ENCODE measurements around the gene MADCAM1.

The MADCAM1 gene

DNA sequence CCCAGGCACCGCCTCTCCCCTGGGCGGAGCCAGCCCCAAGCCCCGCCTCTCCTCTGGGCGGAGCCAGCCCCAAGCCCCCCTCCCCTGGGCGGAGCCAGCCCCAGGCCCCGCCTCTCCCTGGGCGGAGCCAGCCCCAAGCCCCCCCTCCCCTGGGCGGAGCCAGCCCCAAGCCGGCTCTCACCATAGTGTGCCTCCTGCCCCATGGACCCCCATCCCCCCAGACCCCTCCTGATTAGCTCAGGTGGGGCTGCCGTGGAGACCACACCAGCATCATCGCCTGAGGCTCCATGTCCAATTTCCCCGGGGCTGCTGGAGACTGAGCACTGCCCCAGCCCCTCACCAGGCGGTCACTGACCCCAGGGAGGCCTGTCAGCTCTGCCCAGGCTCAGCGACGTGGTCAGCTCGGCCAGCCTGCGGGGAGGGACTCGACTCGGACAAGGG is 4.2 kb upstream of the MADCAM1 start:
- no peak overlapping the region for H3K9ac ChIP-seq (ENCODE audit: low read length)
- WGBS: 67% methylated on average over 12 of the region's 19 CpGs
- no peak overlapping the region for H3K18ac ChIP-seq (ENCODE audit: low read depth in 1 of 2, low read length in 2 of 2)
- H3K4me3 ChIP-seq (ENCODE audit: insufficient read depth in 1 of 2, low read depth in 1 of 2, low read length in 2 of 2): no peak overlapping the region
- peak; percentile 28 for DNase-seq
- no peak overlapping the region for H3K14ac ChIP-seq (ENCODE audit: low read length in 2 of 2)
- H2BK15ac ChIP-seq (ENCODE audit: low read depth, poor library complexity, severe bottlenecking): no peak overlapping the region
- H2AK5ac ChIP-seq (ENCODE audit: low read length, severe bottlenecking): no peak overlapping the region
- peaks cover 3% of the 10 kb centered on the region for H3K79me1 ChIP-seq (replicated peaks; ENCODE audit: low read length, poor library complexity, severe bottlenecking)
- H3K27me3 ChIP-seq (ENCODE audit: control insufficient read depth in 1 of 2, insufficient read depth in 1 of 2, low read length in 2 of 2): peaks cover 0 to 7% of the 10 kb centered on the region in 2 experiments
- no peak overlapping the region for H3K4ac ChIP-seq (ENCODE audit: low read depth in 1 of 2, low read length in 2 of 2)
- peaks cover 10% of the 10 kb centered on the region for H3K4me1 ChIP-seq (ENCODE audit: control insufficient read depth, insufficient read depth, low read depth, low read length)
- H2BK120ac ChIP-seq (ENCODE audit: low read depth, low read length): no peak overlapping the region
- H3K27ac ChIP-seq (ENCODE audit: low read length, poor library complexity, severe bottlenecking): no peak overlapping the region
- no peaks in the 10 kb centered on the region for H3K9me3 ChIP-seq (ENCODE audit: control insufficient read depth, low read length)
- no peak overlapping the region for H4K91ac ChIP-seq (ENCODE audit: low read length)
- H2AFZ ChIP-seq (ENCODE audit: low read depth, low read length): no peak overlapping the region
- H4K8ac ChIP-seq (ENCODE audit: low read length): no peak overlapping the region
- no peak overlapping the region for H3K23ac ChIP-seq (ENCODE audit: low read length in 2 of 2)
- no peak overlapping the region for H2BK12ac ChIP-seq (ENCODE audit: low read length in 2 of 2)
- H3K4me2 ChIP-seq (ENCODE audit: low read length, poor library complexity, severe bottlenecking): no peak overlapping the region
- H2BK5ac ChIP-seq (ENCODE audit: low read depth, low read length, poor library complexity, severe bottlenecking): no peak overlapping the region
- peaks cover 0 to 3% of the 10 kb centered on the region in 2 experiments for H3K36me3 ChIP-seq (ENCODE audit: control insufficient read depth in 1 of 2, insufficient read depth in 2 of 2, low read depth in 1 of 2, low read length in 2 of 2)

DNA sequence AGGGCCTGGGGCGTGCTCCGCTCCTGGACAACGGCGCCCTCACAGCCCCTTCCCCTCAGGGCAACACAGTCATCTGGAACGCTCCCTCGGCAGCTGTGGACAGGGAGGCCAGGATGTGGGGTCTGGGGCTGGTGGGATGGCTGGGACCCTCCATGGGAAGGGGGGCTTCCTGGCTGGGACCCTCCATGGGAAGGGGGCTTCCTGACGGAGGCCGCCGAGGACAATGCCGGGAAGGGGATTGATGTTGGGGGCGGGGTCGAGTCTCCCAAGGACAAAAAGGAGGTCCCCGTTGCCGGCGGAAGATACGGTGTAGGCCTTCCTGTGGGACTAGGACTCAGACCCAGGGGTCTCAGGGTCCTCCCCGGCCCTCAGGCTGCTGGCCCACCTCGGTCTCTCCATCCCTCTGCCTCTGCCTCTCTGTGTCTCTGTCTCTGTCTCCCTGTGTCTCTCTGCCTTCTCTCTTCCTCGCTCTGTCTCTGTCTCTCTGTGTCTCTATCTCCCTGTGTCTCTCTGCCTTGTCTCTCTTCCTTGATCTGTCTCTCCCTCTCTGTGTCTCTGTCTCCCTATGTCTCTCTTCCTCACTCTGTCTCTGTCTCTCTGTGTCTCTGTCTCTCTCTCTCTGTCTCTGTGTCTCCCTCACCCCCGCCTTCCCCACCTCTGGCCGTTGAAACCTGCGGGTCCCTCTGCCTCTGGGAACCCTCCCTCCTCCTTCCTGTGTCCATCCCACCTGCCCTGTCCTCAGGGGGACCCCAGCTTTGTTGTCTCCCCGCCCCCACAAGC is 2.7 kb upstream of the MADCAM1 start:
- Histone ChIP-seq H3K4me3 (ENCODE audit: insufficient read depth in 1 of 2, low read depth in 1 of 2, low read length in 2 of 2) (no peak overlapping the region), H3K14ac (ENCODE audit: low read length in 2 of 2) (no peak overlapping the region), H3K36me3 (ENCODE audit: control insufficient read depth in 1 of 2, insufficient read depth in 2 of 2, low read depth in 1 of 2, low read length in 2 of 2) (peaks cover 0 to 3% of the 10 kb centered on the region in 2 experiments), H3K27ac (ENCODE audit: low read length, poor library complexity, severe bottlenecking) (no peak overlapping the region), H2AFZ (ENCODE audit: low read depth, low read length) (no peak overlapping the region), H3K9me3 (ENCODE audit: control insufficient read depth, low read length) (no peaks in the 10 kb centered on the region), H3K9ac (ENCODE audit: low read length) (no peak overlapping the region), H3K4me2 (ENCODE audit: low read length, poor library complexity, severe bottlenecking) (no peak overlapping the region), H2BK5ac (ENCODE audit: low read depth, low read length, poor library complexity, severe bottlenecking) (no peak overlapping the region), H3K27me3 (ENCODE audit: control insufficient read depth in 1 of 2, insufficient read depth in 1 of 2, low read length in 2 of 2) (peaks cover 10 to 14% of the 10 kb centered on the region in 2 experiments), H2AK5ac (ENCODE audit: low read length, severe bottlenecking) (no peak overlapping the region), H3K4ac (ENCODE audit: low read depth in 1 of 2, low read length in 2 of 2) (no peak overlapping the region), H3K23ac (ENCODE audit: low read length in 2 of 2) (no peak overlapping the region), H3K79me1 (replicated peaks; ENCODE audit: low read length, poor library complexity, severe bottlenecking) (no peaks in the 10 kb centered on the region), H2BK12ac (ENCODE audit: low read length in 2 of 2) (peak overlapping the region in 1 of 2 experiments; percentile 15), H3K4me1 (ENCODE audit: control insufficient read depth, insufficient read depth, low read depth, low read length) (peaks cover 20% of the 10 kb centered on the region), H3K18ac (ENCODE audit: low read depth in 1 of 2, low read length in 2 of 2) (no peak overlapping the region), H2BK120ac (ENCODE audit: low read depth, low read length) (no peak overlapping the region), H2BK15ac (ENCODE audit: low read depth, poor library complexity, severe bottlenecking) (no peak overlapping the region), H4K91ac (ENCODE audit: low read length) (no peak overlapping the region), H4K8ac (ENCODE audit: low read length) (no peak overlapping the region)
- DNase-seq: no peak
- 89% methylated on average over 22 of the region's 23 CpGs for WGBS

DNA sequence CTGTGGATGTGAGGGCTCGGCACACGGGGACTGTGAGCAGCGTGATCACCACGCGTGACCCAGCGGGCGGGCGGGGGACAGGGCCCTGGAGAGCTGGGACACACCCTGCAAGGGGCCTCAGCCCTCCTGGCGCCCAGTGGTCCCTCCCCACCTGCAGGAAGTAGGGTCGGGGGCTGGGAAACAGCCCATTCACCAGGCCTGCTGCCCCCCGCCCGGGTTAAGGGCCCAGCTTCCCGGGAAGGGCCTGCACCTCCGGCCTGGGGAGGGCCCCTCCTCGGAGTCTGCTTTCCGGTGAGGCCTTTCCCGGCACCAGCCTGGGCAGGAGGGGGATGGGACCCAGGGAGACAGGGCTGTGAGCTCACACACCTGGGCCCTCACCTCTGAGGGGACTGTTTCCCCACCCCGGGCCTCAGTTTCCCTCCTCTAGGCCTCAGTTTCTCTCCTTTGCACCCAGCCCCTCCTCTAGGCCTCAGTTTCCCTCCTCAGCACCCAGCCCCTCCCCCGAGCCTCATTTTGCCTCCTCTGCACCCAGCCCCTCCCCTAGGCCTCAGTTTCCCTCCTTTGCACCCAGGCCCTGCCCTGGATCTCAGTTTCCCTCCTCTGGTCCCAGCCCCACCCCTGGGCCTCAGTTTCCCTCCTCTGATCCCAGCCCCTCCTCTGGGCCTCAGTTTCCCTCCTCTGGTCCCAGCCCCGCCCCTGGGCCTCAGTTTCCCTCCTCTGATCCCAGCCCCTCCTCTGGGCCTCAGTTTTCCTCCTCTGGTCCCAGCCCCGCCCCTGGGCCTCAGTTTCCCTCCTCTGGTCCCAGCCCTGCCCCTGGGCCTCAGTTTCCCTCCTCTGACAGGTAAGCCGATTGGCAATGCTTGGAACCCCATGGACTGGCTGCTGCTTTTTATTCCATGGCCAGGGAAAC is 1.9 kb upstream of the MADCAM1 start:
- 81% methylated on average over 22 of the region's 22 CpGs for WGBS

DNA sequence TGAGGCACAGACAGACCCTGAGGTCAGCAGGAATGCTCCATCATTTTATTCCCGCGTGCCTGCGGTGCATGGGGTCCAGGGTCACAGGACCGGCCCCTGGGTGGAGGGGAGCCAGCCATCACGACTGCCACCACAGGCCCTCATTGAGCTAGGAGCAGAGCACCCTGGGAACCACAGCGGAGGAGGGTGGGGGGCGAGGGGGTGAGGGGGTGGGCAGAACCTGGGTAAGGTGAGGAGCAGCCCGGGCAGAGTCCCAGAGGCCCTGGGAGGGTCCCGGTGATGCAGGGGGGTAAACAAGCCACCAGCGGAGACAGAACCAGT is 1.2 kb upstream of the MADCAM1 start:
- Histone ChIP-seq H2AFZ (ENCODE audit: low read depth, low read length) (no peak overlapping the region), H2BK5ac (ENCODE audit: low read depth, low read length, poor library complexity, severe bottlenecking) (no peak overlapping the region), H3K9me3 (ENCODE audit: control insufficient read depth, low read length) (no peaks in the 10 kb centered on the region), H2BK12ac (ENCODE audit: low read length in 2 of 2) (no peak overlapping the region), H3K18ac (ENCODE audit: low read depth in 1 of 2, low read length in 2 of 2) (no peak overlapping the region), H3K4me2 (ENCODE audit: low read length, poor library complexity, severe bottlenecking) (no peak overlapping the region), H4K91ac (ENCODE audit: low read length) (no peak overlapping the region), H3K14ac (ENCODE audit: low read length in 2 of 2) (no peak overlapping the region), H2BK120ac (ENCODE audit: low read depth, low read length) (no peak overlapping the region), H2BK15ac (ENCODE audit: low read depth, poor library complexity, severe bottlenecking) (no peak overlapping the region), H3K23ac (ENCODE audit: low read length in 2 of 2) (no peak overlapping the region), H3K9ac (ENCODE audit: low read length) (no peak overlapping the region), H2AK5ac (ENCODE audit: low read length, severe bottlenecking) (no peak overlapping the region), H3K36me3 (ENCODE audit: control insufficient read depth in 1 of 2, insufficient read depth in 2 of 2, low read depth in 1 of 2, low read length in 2 of 2) (peaks cover 0 to 3% of the 10 kb centered on the region in 2 experiments), H3K4ac (ENCODE audit: low read depth in 1 of 2, low read length in 2 of 2) (no peak overlapping the region), H3K4me3 (ENCODE audit: insufficient read depth in 1 of 2, low read depth in 1 of 2, low read length in 2 of 2) (no peak overlapping the region), H4K8ac (ENCODE audit: low read length) (no peak overlapping the region), H3K27ac (ENCODE audit: low read length, poor library complexity, severe bottlenecking) (no peak overlapping the region), H3K27me3 (ENCODE audit: control insufficient read depth in 1 of 2, insufficient read depth in 1 of 2, low read length in 2 of 2) (peaks cover 18 to 24% of the 10 kb centered on the region in 2 experiments), H3K4me1 (ENCODE audit: control insufficient read depth, insufficient read depth, low read depth, low read length) (peaks cover 16% of the 10 kb centered on the region), H3K79me1 (replicated peaks; ENCODE audit: low read length, poor library complexity, severe bottlenecking) (no peaks in the 10 kb centered on the region)
- 75% methylated on average over 10 of the region's 10 CpGs for WGBS
- no peak for DNase-seq

More for the DNA sequence above, 1.9 kb upstream of the MADCAM1 start:
- H2BK120ac ChIP-seq (ENCODE audit: low read depth, low read length): no peak overlapping the region
- no peak overlapping the region for H4K8ac ChIP-seq (ENCODE audit: low read length)
- no peak overlapping the region for H3K4ac ChIP-seq (ENCODE audit: low read depth in 1 of 2, low read length in 2 of 2)
- no peak overlapping the region for H3K23ac ChIP-seq (ENCODE audit: low read length in 2 of 2)
- no peak overlapping the region for H2AK5ac ChIP-seq (ENCODE audit: low read length, severe bottlenecking)
- H3K4me2 ChIP-seq (ENCODE audit: low read length, poor library complexity, severe bottlenecking): no peak overlapping the region
- H3K18ac ChIP-seq (ENCODE audit: low read depth in 1 of 2, low read length in 2 of 2): no peak overlapping the region
- no peak overlapping the region for H2AFZ ChIP-seq (ENCODE audit: low read depth, low read length)
- H2BK5ac ChIP-seq (ENCODE audit: low read depth, low read length, poor library complexity, severe bottlenecking): no peak overlapping the region
- H3K14ac ChIP-seq (ENCODE audit: low read length in 2 of 2): no peak overlapping the region
- peaks cover 20% of the 10 kb centered on the region for H3K4me1 ChIP-seq (ENCODE audit: control insufficient read depth, insufficient read depth, low read depth, low read length)
- no peaks in the 10 kb centered on the region for H3K79me1 ChIP-seq (replicated peaks; ENCODE audit: low read length, poor library complexity, severe bottlenecking)
- no peak overlapping the region for H3K27ac ChIP-seq (ENCODE audit: low read length, poor library complexity, severe bottlenecking)
- no peak overlapping the region for H2BK15ac ChIP-seq (ENCODE audit: low read depth, poor library complexity, severe bottlenecking)
- no peaks in the 10 kb centered on the region for H3K9me3 ChIP-seq (ENCODE audit: control insufficient read depth, low read length)
- peaks cover 0 to 6% of the 10 kb centered on the region in 2 experiments for H3K36me3 ChIP-seq (ENCODE audit: control insufficient read depth in 1 of 2, insufficient read depth in 2 of 2, low read depth in 1 of 2, low read length in 2 of 2)
- no peak overlapping the region for H4K91ac ChIP-seq (ENCODE audit: low read length)
- H3K27me3 ChIP-seq (ENCODE audit: control insufficient read depth in 1 of 2, insufficient read depth in 1 of 2, low read length in 2 of 2): peaks cover 17 to 22% of the 10 kb centered on the region in 2 experiments
- H3K9ac ChIP-seq (ENCODE audit: low read length): no peak overlapping the region
- no peak for DNase-seq
- H2BK12ac ChIP-seq (ENCODE audit: low read length in 2 of 2): peak overlapping the region in 1 of 2 experiments; percentile 15
- H3K4me3 ChIP-seq (ENCODE audit: insufficient read depth in 1 of 2, low read depth in 1 of 2, low read length in 2 of 2): no peak overlapping the region
